Kidney (tissue), 14 donors: Measurements from ENCODE around the gene CANX. TPM values are rescaled to one million over a fixed set of nuclear protein-coding genes. Genes with fewer than 3 reads are reported as not detected.

Experiments used
- DNase-seq, 5 donors: peaks; one replicate each; pipeline ENCODE4 v3.0.0-alpha.2; 2013 to 2020
- FAIRE-seq: peaks from 2 replicates; lab custom pipeline; 2012; peaks lifted over from hg19 to GRCh38; lab: Jason Lieb, UNC
- H3K27ac ChIP-seq, 2 donors: one replicate each; pipeline ENCODE4 v1.7.0; 2013; ENCODE audit warnings: low read depth in 2 of 2, low read length in 2 of 2, inconsistent platforms in 1 of 2
- H3K27me3 ChIP-seq: one replicate; pipeline ENCODE4 v1.7.1; 2013; ENCODE audit warnings: low read length, inconsistent platforms; ENCODE audit not compliant: control insufficient read depth, insufficient read depth
- H3K36me3 ChIP-seq, 3 donors: one replicate each; pipeline versions ENCODE4 v1.7.0 to v1.7.1; 2013; ENCODE audit warnings: low read length in 3 of 3, control low read depth in 1 of 3, inconsistent platforms in 1 of 3; ENCODE audit not compliant: insufficient read depth in 3 of 3, control insufficient read depth in 2 of 3
- H3K4me1 ChIP-seq, 3 donors: one replicate each; pipeline versions ENCODE4 v1.7.0 to v1.7.1; 2013; ENCODE audit warnings: low read length in 3 of 3, inconsistent platforms in 1 of 3, low read depth in 1 of 3; ENCODE audit not compliant: control insufficient read depth in 2 of 3, insufficient read depth in 2 of 3
- H3K4me3 ChIP-seq, 3 donors: one replicate each; pipeline versions ENCODE4 v1.7.0 to v1.8.1; 2013; ENCODE audit warnings: low read length in 3 of 3, control low read depth in 1 of 3, inconsistent platforms in 1 of 3
- H3K9ac ChIP-seq, 3 donors: one replicate each; pipeline versions ENCODE4 v1.7.0 to v1.7.1; 2013; ENCODE audit warnings: low read length in 3 of 3, control low read depth in 1 of 3, inconsistent platforms in 1 of 3
- H3K9me3 ChIP-seq, 3 donors: one replicate each; pipeline versions ENCODE4 v1.7.0 to v1.7.1; 2013; ENCODE audit warnings: low read length in 3 of 3, control low read depth in 1 of 3, inconsistent platforms in 1 of 3; ENCODE audit not compliant: control insufficient read depth in 2 of 3, insufficient read depth in 1 of 3
- CTCF ChIP-seq: IDR thresholded peaks from 3 replicates; pipeline ENCODE4 v1.5.1; 2012; ENCODE audit warnings: mild to moderate bottlenecking, moderate library complexity, borderline replicate concordance; ENCODE audit not compliant: insufficient read depth; ENCODE audit errors: extremely low read depth
- intact Hi-C: fragments of 100-400 bp; cut with DNase I; formaldehyde crosslinking; loops from one replicate; pipeline ENCODE4 v1.11.1; 2022
- polyA plus RNA-seq: library from polyadenylated mRNA; stranded (reverse); fragments of 350-450 nt; fragmentation: Illumina TruSeq; extraction: RNeasy Lipid Tissue Mini Kit (QIAGEN cat#74804); gene quantifications from one replicate; pipeline ENCODE4 v1.2.3, GENCODE V29; 2014; ENCODE audit warnings: low read depth, low replicate concordance; ENCODE audit not compliant: insufficient read depth
- total RNA-seq: library from RNA; stranded (reverse); fragmentation: NEBNext Ultra II Directional; extraction: Animal tissue kit (Norgen Biotek cat#: 25700); gene quantifications from one replicate; pipeline ENCODE4 v1.2.1, GENCODE V29; 2021
- donor health status: control.
- donor health status: control.
- donor health status: control.
- donor health status: control.
- donor health status: control.
- donor health status: DM: yes; HTN: yes; CAD: no.
- donor health status: Normal renal cell carcinoma (clear cell type).

The CANX gene
- total and polyA plus RNA-seq, 2 donors from 2014 or later: 208 to 824 TPM

DNA sequence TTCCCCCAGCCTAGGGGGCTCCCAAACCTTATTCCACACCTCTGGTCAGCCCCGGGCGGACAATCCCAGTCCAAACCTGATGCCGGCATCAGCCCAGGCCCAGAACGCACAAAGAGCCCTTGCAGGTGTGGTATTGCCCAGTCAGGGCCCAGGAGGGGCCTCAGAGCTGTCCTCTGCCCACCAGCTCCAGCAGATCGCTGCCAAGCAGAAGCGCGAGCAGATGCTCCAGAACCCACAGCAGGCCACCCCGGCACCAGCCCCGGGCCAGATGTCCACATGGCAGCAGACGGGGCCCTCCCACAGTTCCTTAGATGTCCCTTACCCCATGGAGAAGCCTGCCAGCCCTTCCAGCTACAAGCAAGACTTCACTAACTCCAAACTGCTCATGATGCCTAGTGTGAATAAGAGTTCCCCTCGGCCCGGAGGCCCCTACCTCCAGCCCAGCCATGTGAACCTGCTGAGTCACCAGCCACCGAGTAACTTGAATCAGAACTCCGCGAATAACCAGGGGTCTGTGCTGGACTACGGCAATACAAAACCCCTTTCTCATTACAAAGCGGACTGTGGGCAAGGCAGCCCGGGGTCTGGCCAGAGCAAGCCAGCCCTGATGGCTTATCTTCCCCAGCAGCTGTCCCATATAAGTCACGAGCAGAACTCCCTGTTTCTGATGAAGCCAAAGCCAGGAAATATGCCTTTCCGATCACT lies 67.4 kb downstream of the CANX start:
- no peak for FAIRE-seq

GRCh38 chr5:179766726-179767455 lies 68.1 kb downstream of the CANX start:
- H3K27ac ChIP-seq: peak overlapping the region; percentile 38 to 63
- no peak for FAIRE-seq
- TF ChIP-seq CTCF: no peak
- peaks cover 0 to 33% (median 30%) of the 10 kb centered on the region in 3 donors for H3K4me1 ChIP-seq
- intact Hi-C loops: no loop called here
- H3K9me3 ChIP-seq: no peaks in the 10 kb centered on the region
- no peaks in the 10 kb centered on the region for H3K27me3 ChIP-seq
- peak overlapping the region in 1 of 3 donors; percentile 17 for H3K9ac ChIP-seq
- peaks cover 2 to 29% (median 22%) of the 10 kb centered on the region in 3 donors for H3K36me3 ChIP-seq
- no peak for DNase-seq
- H3K4me3 ChIP-seq: peak overlapping the region in 2 of 3 donors; percentile 25 to 35

More for the DNA sequence above, 67.4 kb downstream of the CANX start:
- Histone ChIP-seq H3K36me3 (peaks cover 2 to 22% (median 16%) of the 10 kb centered on the region in 3 donors), H3K9me3 (no peaks in the 10 kb centered on the region), H3K27me3 (no peaks in the 10 kb centered on the region), H3K27ac (peak overlapping the region; percentile 20 to 59), H3K4me3 (peak overlapping the region in 2 of 3 donors; percentile 5 to 35), H3K4me1 (peaks cover 0 to 36% (median 30%) of the 10 kb centered on the region in 3 donors), H3K9ac (peak overlapping the region in 1 of 3 donors; percentile 17)
- no peak for DNase-seq
- TF ChIP-seq CTCF: no peak
- intact Hi-C loops: no loop called here

GRCh38 chr5:179767496-179768100 lies 68.8 kb downstream of the CANX start:
- H3K27ac ChIP-seq: peak overlapping the region; percentile 38 to 63
- no peak overlapping the region for H3K9ac ChIP-seq
- no peaks in the 10 kb centered on the region for H3K9me3 ChIP-seq
- DNase-seq (no peak), FAIRE-seq (no peak)
- H3K36me3 ChIP-seq: peaks cover 2 to 36% (median 26%) of the 10 kb centered on the region in 3 donors
- no peak for TF ChIP-seq CTCF
- H3K4me1 ChIP-seq: peaks cover 0 to 26% (median 24%) of the 10 kb centered on the region in 3 donors
- H3K4me3 ChIP-seq: peak overlapping the region in 1 of 3 donors; percentile 35
- intact Hi-C loops: no loop called here
- no peaks in the 10 kb centered on the region for H3K27me3 ChIP-seq
